HPDE6-E6E7 (cell line): ENCODE data around the gene TRIM10.
"Not testable (repeated sequence)": the region's sequence is repeated elsewhere in the genome, so short reads cannot be mapped to it uniquely, and the experiment has no call there.

ENCODE experiments used
- DNase-seq: peaks from one replicate; pipeline ENCODE4 v3.0.0; 2011; ENCODE audit warnings: missing footprints; ENCODE audit errors: extremely low spot score

The TRIM10 gene

DNA sequence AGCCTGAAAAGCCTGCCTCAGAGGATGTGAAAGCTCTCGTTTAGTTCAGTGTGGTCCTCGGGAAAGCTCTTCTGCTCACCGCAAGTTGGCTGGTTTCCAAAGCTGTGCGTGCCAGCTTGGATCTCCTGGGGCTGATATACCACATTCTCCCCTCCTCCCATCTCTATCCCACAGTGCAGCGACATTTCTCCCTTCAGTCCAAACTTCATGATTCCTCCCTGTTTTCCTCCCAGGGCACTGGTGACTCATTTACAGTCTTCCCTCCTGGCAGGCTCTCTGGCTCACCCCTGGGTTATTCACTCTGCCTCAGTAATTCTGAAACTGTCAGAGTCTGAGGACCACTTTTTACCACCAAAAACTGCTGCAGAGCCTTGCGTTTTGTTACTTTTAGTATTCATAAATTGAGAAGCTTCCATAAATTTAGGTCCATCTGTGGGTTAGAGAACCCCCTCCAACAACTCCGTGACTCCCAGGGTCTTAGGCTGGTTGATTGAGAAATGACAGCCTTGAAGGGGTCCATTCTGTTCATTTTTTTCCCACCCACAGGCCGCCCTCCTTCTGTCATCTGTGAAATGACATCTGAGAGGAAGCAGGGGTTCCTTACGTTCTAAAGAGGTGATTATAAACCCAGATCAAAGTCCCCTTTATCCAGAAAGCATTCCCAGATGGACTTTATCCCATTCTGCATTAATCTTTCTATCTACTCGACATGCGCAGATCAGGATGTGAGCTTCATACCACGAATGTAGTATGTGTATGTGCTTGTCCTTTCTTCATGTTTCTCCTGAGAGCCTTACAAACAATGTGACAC is 6.1 kb downstream of the TRIM10 start:
- peak; percentile 74 for DNase-seq

DNA sequence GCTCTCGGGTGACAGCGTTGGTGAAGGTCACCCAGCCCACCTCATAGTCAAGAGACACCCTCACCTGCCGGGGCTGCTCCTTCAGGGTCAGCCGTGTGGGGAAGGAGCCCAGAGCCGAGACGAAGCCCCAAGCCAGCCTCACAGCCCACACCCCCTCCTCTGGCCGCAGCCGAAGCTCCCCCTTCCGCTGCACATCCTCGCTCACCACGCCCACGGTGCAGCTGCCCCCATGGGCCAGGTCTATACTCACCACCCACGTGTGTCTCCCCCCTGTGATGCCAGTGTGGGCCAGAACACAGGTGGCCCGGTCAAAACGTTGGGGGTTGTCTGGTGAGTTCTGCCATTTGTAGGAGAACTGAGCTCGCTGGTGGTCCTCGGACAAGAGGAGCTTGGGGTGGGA is 7.0 kb downstream of the TRIM10 start:
- no peak for DNase-seq

GRCh38 chr6:30152910-30153610 is 8.0 kb downstream of the TRIM10 start:
- no peak for DNase-seq

DNA sequence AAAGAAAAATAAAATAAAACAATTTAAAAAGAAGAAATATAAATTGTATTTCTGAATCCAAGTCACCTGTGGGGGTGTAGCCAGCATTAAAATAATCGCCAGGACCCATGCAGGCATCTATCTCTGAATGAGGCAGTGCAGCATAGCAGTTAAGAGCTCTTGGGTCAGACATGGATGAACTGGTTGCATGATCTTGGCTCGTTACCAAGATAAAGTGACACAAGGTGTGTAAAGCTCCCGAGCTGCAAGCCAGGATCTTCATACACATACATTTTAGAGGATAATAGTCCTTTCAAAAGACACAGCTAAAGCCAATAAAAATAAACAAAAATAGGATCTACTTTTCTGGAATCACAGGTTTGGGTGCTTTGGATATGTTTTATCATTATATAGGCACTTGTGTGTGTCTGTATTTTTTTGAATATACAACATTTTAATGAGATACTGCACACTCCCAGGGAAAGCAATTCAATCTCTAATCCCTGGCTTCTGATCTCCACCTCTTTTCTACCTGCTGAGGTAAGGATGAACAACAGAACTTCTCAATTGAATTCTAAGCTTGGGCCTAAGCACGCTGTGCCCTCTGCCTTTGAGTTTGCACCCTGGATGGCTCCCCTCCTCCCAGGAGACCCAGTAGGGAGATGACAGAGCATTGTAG is 8.9 kb downstream of the TRIM10 start:
- no peak for DNase-seq

- DNase-seq, result no peak
Observed at GRCh38 chr6:30151580-30151979, 9.4 kb downstream of the TRIM10 start.

DNA sequence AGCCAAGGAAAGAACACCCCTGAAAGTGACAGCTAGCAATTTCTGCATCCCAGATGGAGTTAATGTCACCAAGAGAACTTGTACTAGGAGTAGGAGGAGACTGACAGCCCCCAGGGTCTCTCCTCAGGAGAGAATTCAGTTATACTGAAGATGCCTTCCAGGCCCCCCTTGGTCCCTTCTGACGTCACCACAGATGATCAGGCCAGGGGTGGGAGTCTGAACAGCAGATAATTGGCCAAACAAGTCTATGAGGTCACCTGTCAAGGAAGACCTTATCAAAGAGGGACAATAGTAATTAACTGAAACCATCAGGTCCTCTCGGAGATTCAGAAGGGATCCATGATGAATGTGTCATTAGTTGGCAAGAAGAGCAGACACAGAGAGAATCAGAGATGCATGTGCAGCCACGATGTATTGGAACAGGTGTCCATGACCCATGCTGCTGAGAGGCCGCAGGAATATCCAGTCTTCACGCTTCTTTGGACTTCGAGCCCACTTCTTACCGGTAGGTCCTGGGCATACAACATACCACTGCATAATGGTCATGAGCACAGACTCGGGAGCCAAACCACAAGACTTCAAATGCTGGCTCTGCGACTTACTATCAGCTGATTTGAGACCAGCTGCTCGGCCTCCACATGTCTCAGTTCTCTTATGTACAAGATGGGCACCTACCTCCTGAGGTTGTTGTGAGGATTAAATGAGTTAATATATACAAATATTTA is 10.2 kb downstream of the TRIM10 start:
- DNase-seq, result no peak

DNA sequence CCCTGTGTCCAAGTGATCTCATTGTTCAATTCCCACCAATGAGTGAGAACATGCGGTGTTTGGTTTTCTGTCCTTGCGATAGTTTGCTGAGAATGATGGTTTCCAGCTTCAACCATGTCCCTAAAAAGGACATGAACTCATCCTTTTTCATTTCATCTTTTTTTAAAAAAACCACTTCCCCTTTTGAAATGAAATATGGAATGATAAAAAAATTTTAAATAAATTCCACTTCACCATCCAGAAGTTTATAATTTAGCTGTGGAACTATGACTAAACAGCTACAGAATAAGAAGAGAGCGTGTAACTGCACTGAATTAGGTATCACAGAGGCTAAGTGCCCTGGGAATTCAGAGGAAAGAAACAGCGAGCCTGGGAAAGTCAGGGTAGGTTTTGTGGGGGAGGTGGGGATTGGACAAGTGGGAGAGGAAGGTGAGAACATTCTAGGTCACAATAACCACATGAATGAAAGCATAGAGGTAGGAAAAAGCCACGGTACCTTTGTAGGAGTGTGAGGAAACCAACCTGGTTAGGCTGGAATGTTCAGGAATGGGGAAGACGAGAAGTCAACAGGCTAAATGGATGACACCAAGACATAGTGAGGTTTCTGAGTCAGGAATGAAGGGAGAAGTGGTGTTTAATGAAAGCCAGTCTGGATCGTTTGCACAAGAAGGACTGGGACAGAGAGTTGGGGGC is 11.0 kb downstream of the TRIM10 start:
- no peak for DNase-seq

DNA sequence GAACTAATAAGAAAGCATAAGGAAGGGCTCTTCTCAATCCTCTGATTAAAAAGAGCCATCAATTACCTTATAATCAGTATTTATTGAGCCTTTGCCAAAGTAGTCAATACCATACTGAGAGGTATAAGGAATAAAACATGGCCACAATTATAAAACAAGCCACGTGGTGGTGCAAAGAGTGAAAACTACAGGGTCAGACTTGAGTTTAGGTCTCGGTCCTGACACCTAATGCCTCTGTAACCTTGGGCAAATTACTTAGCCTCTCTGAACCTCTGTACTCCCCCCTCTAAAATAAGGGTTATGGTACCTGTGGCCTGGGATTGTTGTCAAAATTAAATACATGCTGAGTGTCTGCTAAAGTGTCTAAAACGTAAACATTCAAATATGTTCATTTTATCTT is 11.8 kb downstream of the TRIM10 start:
- DNase-seq, result no peak

- DNase-seq, result no peak
Observed at GRCh38 chr6:30147096-30147495, 13.9 kb downstream of the TRIM10 start.

DNA sequence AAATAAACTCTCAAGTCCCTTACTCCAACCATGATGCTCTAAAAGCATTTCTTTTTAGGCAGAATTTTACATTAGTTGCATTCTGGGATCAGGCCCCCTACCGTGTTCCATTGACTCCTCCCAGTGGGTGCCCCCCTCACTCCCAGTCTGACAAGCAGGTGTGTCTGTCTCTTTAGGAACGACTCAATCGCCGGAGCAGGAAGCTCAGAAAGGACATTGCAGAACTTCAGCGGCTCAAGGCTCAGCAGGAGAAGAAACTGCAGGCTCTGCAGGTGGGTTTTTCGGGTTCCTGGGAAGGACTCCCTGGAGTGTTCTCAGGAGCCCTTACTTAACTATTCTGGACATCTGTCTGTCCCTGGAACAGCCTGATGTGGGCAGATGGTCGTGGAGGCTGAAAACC is 15.2 kb downstream of the TRIM10 start:
- DNase-seq, result no peak

- no peak for DNase-seq
Observed at GRCh38 chr6:30144811-30145210, 16.2 kb downstream of the TRIM10 start.

DNA sequence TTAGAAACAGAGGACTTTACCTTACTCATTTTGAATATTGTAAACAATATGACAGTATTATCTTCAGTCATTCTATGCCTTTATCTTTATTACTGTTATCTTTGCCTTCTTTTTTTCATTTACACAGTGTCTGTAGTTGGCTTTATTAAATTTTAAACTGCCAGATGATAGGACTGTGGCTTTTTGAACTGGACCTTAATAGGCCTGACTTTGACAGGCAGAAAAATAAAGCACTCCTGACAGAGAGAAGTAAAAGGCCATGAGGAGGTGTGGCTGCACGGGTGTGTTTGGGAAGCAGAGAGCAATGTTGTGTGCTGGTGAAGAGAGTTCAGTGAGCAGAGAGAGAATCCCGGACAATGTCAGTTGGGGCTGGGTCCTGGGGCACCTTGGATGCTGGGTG is 17.2 kb downstream of the TRIM10 start:
- DNase-seq, result no peak

DNA sequence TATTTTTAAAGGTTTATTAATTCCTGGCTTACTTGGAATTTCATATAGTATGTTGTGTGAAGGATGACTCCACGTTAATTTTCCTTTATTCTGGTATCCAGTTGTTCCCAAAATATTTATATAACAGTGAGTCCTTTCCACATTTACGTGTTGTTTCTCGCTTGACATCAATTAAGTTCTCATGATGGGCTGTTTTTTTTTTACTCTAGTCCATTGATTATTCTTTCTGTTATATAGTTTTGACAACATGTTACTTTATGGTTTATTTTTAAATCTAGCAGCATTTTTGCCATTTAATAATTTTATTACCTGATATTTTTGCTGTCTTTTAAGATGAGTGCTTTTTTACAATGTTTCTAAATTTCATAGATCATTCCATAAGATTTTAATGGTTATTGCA is 18.3 kb downstream of the TRIM10 start:
- no peak for DNase-seq

DNA sequence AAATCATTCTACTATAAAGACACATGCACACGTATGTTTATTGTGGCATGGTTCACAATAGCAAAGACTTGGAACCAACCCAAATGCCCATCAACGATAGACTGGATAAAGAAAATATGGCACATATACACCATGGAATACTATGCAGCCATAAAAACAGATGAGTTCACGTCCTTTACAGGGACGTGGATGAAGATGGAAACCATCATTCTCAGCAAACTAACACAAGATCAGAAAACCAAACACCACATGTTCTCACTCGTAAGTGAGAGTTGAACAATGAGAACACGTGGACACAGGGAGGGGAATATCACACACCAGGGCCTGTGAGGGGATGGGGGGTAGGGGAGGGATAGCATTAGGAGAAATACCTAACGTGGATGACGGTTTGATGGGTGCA is 20.8 kb downstream of the TRIM10 start:
- DNase-seq, result not testable (repeated sequence)

GRCh38 chr6:30136570-30137286 is 24.3 kb downstream of the TRIM10 start:
- no peak for DNase-seq

DNA sequence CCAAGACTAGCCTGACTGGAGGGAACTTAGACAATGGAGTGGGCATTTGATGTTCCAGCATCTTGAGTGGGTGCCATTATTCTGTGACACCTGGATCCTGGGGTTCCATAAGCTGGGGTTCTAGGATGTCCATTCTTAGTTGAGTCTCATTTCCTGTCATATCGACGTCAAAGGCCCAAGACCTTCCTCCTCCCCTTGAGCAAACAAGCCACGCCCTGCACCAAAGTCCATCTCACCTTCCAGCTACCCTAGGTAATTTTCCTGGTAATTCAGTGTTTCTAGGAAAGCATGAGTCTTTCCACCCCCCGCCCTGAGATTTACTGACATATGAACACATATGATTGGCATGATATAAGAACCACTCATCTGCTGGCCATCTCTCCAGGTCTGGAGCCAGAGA is 25.3 kb downstream of the TRIM10 start, which contains the start of gene TRIM40:
TSS of gene TRIM40 (plus strand) at position 384 of the 400 bp plus-strand sequence. CDS start 897 bp downstream, outside the sequence.
- DNase-seq, result no peak

DNA sequence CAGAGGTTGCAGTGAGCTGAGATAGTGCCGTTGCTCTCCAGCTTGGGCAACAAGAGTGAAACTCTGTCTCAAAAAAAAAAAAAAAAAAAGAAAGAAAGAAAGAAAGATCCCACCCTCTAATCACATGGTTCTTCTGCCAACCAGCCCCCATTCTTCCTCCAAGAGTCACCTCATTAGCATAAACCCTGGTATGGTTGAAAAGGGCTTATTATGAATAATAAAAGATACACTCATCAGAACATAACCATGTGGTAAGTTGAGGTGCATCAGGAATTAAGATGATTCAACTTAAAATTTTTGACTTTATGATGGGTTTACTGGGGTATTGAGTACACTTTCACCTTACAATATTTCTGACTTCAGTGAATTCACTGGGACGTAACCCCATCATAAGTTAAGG is 25.9 kb downstream of the TRIM10 start:
- DNase-seq, result no peak

DNA sequence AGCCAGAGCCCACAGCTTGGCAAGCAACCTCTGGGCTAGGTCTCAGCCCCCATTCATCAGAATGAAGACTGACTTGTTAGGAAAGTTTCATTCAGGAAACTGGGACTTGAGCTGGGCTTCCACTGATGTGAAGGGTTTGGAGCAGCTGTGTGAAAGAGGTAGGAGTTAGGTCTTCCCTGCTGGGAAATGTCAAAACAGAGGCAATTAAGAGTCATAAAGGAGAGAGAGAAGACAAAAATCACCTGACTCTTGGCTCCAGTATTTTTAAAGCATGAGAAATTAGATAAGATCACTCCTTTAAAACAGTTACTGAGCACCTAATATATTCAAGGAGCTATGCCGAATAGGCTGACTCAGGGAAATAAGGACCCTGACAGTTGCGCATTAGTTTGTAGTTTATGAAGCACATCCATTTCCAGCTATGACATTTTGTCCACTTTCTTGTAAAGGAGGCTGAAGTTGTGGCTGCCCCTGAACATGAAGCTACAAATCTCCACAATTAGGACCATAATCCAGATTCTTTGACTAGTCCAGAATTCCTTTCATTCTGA is 29.0 kb downstream of the TRIM10 start:
- DNase-seq, result no peak

DNA sequence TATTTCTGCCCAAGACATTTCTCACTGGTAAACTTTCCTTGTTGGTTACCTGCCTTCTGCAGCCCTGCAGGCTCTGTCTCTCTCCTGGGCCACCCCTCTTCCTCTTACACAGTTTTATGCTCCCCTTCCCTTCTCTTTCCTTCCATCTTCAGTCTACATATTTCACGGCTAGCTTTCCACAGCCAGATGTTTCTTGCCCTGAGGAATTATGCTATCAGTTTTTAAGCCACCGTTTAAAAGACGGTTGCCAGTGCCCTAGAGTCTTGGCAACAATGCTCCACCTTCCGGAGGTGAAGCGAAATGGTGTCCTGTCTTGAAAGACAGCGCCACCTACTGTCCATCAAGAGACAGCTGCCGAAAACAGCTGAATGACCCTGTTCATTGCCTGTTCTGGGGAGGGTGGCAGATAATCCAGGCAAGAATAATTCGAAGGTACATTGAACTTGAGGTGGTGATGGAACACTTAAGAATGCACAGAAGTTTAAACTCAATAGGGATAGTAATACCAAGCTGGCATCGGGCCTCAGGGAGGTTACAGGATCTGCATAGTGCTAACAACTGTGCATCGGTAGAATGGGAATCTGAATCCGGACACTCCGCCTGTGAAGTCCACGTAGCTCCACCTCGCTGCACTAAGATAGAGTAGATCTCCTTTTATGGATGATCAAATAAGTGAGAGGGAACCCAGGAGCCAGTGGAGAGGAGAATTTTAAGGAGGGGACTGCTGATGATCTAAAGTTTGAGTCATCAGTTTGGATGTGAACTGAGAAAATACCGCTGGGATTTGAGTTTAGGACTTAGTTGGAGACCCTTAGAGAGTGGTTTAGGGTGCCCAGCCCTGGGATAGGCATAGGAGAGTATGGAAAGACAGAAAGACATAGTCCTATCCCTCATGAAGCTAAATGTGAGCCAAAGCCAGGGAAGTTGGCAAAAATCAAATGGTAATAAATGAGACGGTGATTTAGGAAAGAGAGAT is 29.8 kb downstream of the TRIM10 start:
- DNase-seq, result peak; percentile 90
